Limb (tissue), 2 donors: ENCODE results near the gene KIF11.

Experiments used
- DNase-seq, 2 donors: peaks; one replicate each; pipeline ENCODE4 v3.0.0-alpha.2; 2016; ENCODE audit errors: extremely low spot score in 2 of 2

Gene KIF11

DNA sequence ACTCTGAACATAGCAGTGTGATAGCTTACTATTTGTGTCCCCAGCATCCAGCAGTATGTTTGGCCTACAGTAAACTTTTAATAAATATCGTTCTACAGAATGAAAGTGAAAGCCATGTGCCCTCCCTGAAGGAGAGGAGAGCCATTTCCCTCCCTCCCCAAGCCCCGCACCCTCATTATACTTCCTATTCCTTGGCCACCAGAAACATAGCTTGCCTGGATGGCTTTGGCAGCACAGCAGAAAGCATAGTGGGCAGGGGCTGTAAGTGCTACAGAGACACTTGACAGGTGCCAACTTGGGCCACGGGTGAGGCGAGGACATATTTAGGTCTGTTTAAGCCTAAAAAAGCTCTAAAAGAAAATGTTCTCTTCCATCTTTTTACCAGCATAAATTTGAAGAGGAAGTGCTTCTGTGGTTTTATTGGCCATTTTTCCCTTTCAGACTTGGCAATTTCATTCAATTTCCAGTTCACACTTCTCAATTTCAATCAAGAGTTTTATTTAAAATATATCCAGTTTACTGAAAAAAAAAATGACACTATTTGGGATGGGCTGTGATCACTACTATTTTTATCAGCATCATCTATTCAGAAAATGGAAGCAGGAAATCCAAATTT, 109.5 kb downstream of the KIF11 start:
- no peak for DNase-seq
